Measurements from ENCODE around the gene DLGAP1. TPM values are rescaled to one million over a fixed set of nuclear protein-coding genes. Genes with fewer than 3 reads are reported as not detected.

The DLGAP1 gene
- total and polyA plus RNA-seq, 2 donors (not counting 1 experiment from before 2014, with no cell fraction given) = 0.07 to 0.61 TPM

DNA sequence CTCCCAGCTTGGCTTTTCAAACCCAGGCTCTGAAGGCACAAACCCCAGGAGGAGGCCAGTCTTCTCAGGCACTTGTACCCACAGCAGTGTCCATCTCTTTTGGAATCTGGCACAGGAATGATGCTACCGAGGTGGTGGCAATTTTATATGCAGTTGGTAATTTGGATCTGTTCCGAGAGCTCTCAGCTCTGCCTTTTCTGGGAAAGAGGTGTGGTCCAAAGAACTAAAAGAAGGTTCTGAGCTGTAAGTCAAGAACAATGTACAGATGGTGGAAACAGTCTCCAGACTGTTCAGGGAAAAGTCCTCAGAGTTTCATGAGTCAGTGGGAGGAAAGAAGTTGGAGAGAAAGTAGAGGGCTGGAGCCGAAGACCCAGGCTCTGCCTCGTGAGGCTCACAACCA lies 651.8 kb downstream of the DLGAP1 start:
- Histone ChIP-seq H3K4me1 (ENCODE audit: control insufficient read depth in 2 of 2, insufficient read depth in 2 of 2, low read length in 2 of 2) (no peaks in the 10 kb centered on the region), H4K20me1 (ENCODE audit: control insufficient read depth, insufficient read depth, low read length, poor library complexity, severe bottlenecking) (no peaks in the 10 kb centered on the region), H3K4me3 (ENCODE audit: control extremely low read depth in 1 of 5, extremely low read depth in 1 of 5, insufficient read depth in 1 of 5, low read depth in 2 of 5, low read length in 4 of 5) (no peak overlapping the region), H3K9me3 (ENCODE audit: control extremely low read depth in 1 of 3, control insufficient read depth in 2 of 3, insufficient read depth in 1 of 3, low read length in 2 of 3) (no peaks in the 10 kb centered on the region), H3K27ac (ENCODE audit: low read length in 2 of 2) (no peak overlapping the region), H3K27me3 (replicated peaks in 1 of 4; ENCODE audit: control extremely low read depth in 1 of 4, control insufficient read depth in 3 of 4, insufficient read depth in 4 of 4, low read length in 3 of 4) (no peaks in the 10 kb centered on the region), H3K4me2 (replicated peaks; ENCODE audit: low read depth, low read length, poor library complexity, severe bottlenecking) (no peak overlapping the region), H3K79me2 (ENCODE audit: control insufficient read depth, insufficient read depth, low read length) (no peaks in the 10 kb centered on the region), H2AFZ (ENCODE audit: insufficient read depth, low read depth, low read length, poor library complexity, severe bottlenecking) (no peak overlapping the region), H3K9ac (ENCODE audit: low read length) (no peak overlapping the region), H3K36me3 (replicated peaks in 1 of 2; ENCODE audit: control extremely low read depth in 1 of 2, control insufficient read depth in 1 of 2, extremely low read depth in 1 of 2, insufficient read depth in 2 of 2, low read length in 1 of 2) (no peaks in the 10 kb centered on the region)
- POLR2A ChIA-PET = interaction anchor here (0.6 kb wide), 1 partner anchor 507 kb away, joined by 4 read pairs; no protein-coding TSS in a partner anchor
- CTCF ChIA-PET = no interaction called here
- no peak for TF ChIP-seq EZH2 (IDR thresholded peaks at IDR 0.05; ENCODE audit: borderline replicate concordance, insufficient read depth, low read depth, low read length, poor library complexity, severe bottlenecking)
- TF ChIP-seq, protein P1, sequence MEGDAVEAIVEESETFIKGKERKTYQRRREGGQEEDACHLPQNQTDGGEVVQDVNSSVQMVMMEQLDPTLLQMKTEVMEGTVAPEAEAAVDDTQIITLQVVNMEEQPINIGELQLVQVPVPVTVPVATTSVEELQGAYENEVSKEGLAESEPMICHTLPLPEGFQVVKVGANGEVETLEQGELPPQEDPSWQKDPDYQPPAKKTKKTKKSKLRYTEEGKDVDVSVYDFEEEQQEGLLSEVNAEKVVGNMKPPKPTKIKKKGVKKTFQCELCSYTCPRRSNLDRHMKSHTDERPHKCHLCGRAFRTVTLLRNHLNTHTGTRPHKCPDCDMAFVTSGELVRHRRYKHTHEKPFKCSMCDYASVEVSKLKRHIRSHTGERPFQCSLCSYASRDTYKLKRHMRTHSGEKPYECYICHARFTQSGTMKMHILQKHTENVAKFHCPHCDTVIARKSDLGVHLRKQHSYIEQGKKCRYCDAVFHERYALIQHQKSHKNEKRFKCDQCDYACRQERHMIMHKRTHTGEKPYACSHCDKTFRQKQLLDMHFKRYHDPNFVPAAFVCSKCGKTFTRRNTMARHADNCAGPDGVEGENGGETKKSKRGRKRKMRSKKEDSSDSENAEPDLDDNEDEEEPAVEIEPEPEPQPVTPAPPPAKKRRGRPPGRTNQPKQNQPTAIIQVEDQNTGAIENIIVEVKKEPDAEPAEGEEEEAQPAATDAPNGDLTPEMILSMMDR (IDR thresholded peaks at IDR 0.05) = no peak
- no peak overlapping the region for H3K27ac Mint-ChIP-seq
- DNase-seq (no peak), ATAC-seq (ENCODE audit: low read depth) (no peak)
- no peaks in the 10 kb centered on the region for H3K27me3 Mint-ChIP-seq
- no peaks in the 10 kb centered on the region for H3K4me1 Mint-ChIP-seq
- WGBS (ENCODE audit: insufficient coverage) = 81% methylated on average over 3 of the region's 4 CpGs
- no peak overlapping the region for H3K4me3 Mint-ChIP-seq
- intact Hi-C loops (cut with micrococcal nuclease) = no loop called here
- H3K9me3 Mint-ChIP-seq (ENCODE audit: insufficient read depth) = no peaks in the 10 kb centered on the region

- H3K4me3 Mint-ChIP-seq = no peak overlapping the region
- H3K36me3 ChIP-seq (replicated peaks in 1 of 2; ENCODE audit: control extremely low read depth in 1 of 2, control insufficient read depth in 1 of 2, extremely low read depth in 1 of 2, insufficient read depth in 2 of 2, low read length in 1 of 2) = no peaks in the 10 kb centered on the region
- H3K9me3 ChIP-seq (ENCODE audit: control extremely low read depth in 1 of 3, control insufficient read depth in 2 of 3, insufficient read depth in 1 of 3, low read length in 2 of 3) = no peaks in the 10 kb centered on the region
- ATAC-seq (ENCODE audit: low read depth) = no peak
- H3K27ac ChIP-seq (ENCODE audit: low read length in 2 of 2) = no peak overlapping the region
- no CpG with 5 or more reads among the region's 4 CpGs for WGBS (ENCODE audit: insufficient coverage)
- ChIA-PET POLR2A (no interaction called here), CTCF (no interaction called here)
- no peak overlapping the region for H3K4me2 ChIP-seq (replicated peaks; ENCODE audit: low read depth, low read length, poor library complexity, severe bottlenecking)
- no peak overlapping the region for H2AFZ ChIP-seq (ENCODE audit: insufficient read depth, low read depth, low read length, poor library complexity, severe bottlenecking)
- no peaks in the 10 kb centered on the region for H4K20me1 ChIP-seq (ENCODE audit: control insufficient read depth, insufficient read depth, low read length, poor library complexity, severe bottlenecking)
- H3K9ac ChIP-seq (ENCODE audit: low read length) = no peak overlapping the region
- H3K79me2 ChIP-seq (ENCODE audit: control insufficient read depth, insufficient read depth, low read length) = no peaks in the 10 kb centered on the region
- peaks cover 9% of the 10 kb centered on the region for H3K27me3 Mint-ChIP-seq
- no peak for TF ChIP-seq EZH2 (IDR thresholded peaks at IDR 0.05; ENCODE audit: borderline replicate concordance, insufficient read depth, low read depth, low read length, poor library complexity, severe bottlenecking)
- TF ChIP-seq, protein P1 (IDR thresholded peaks at IDR 0.05) = no peak
- DNase-seq = no peak
- intact Hi-C loops (cut with micrococcal nuclease) = no loop called here
- no peak overlapping the region for H3K27ac Mint-ChIP-seq
- no peaks in the 10 kb centered on the region for H3K27me3 ChIP-seq (replicated peaks in 1 of 4; ENCODE audit: control extremely low read depth in 1 of 4, control insufficient read depth in 3 of 4, insufficient read depth in 4 of 4, low read length in 3 of 4)
- no peak overlapping the region for H3K4me3 ChIP-seq (ENCODE audit: control extremely low read depth in 1 of 5, extremely low read depth in 1 of 5, insufficient read depth in 1 of 5, low read depth in 2 of 5, low read length in 4 of 5)
- no peaks in the 10 kb centered on the region for H3K4me1 Mint-ChIP-seq
- H3K4me1 ChIP-seq (ENCODE audit: control insufficient read depth in 2 of 2, insufficient read depth in 2 of 2, low read length in 2 of 2) = no peaks in the 10 kb centered on the region
- no peaks in the 10 kb centered on the region for H3K9me3 Mint-ChIP-seq (ENCODE audit: insufficient read depth)
Measured at GRCh38 chr18:3799515-3799914, 655.6 kb downstream of the DLGAP1 start.
